CD14-positive monocyte (primary cell): ENCODE data around the gene GPC6. TPM values are rescaled to one million over a fixed set of nuclear protein-coding genes. Genes with fewer than 3 reads are reported as not detected.

Source experiments
- DNase-seq, 3 donors: peaks; one replicate each; pipeline ENCODE4 v3.0.0-alpha.2; 2011 to 2022
- H2AFZ ChIP-seq: 2 replicates; pipeline ENCODE4 v1.6.0; 2012; ENCODE audit warnings: mild to moderate bottlenecking, low read depth, low read length, inconsistent platforms; ENCODE audit not compliant: insufficient read depth, poor library complexity, severe bottlenecking
- H3K27ac ChIP-seq, 2 donors: 1 replicate in 1 of 2; 2 replicates in 1 of 2; pipeline ENCODE4 v1.5.1; 2012 to 2013; ENCODE audit warnings: low read length in 2 of 2, control low read depth in 1 of 2, inconsistent platforms in 1 of 2, low read depth in 1 of 2, mild to moderate bottlenecking in 1 of 2
- H3K27me3 ChIP-seq, 2 donors: one replicate each; pipeline versions ENCODE4 v1.6.0 to v1.6.1; 2011 to 2013; ENCODE audit warnings: low read length in 2 of 2; ENCODE audit not compliant: control insufficient read depth in 2 of 2, insufficient read depth in 2 of 2
- H3K36me3 ChIP-seq, 2 donors: replicated peaks in 1 of 2; 1 replicate in 1 of 2; 2 replicates in 1 of 2; pipeline versions ENCODE4 v1.5.1 to v1.6.1; 2012 to 2013; ENCODE audit warnings: low read length in 2 of 2, control low read depth in 1 of 2, inconsistent platforms in 1 of 2, mild to moderate bottlenecking in 1 of 2; ENCODE audit not compliant: insufficient read depth in 2 of 2, control insufficient read depth in 1 of 2
- H3K4me1 ChIP-seq, 2 donors: 1 replicate in 1 of 2; 2 replicates in 1 of 2; pipeline versions ENCODE4 v1.5.1 to v1.6.1; 2012 to 2013; ENCODE audit warnings: low read length in 2 of 2, control low read depth in 1 of 2, inconsistent platforms in 1 of 2, mild to moderate bottlenecking in 1 of 2, moderate library complexity in 1 of 2; ENCODE audit not compliant: insufficient read depth in 2 of 2, control insufficient read depth in 1 of 2
- H3K4me2 ChIP-seq: replicated peaks from 2 replicates; pipeline ENCODE3; 2012; ENCODE audit warnings: low read length, moderate library complexity, mild to moderate bottlenecking; ENCODE audit not compliant: poor library complexity, severe bottlenecking; ENCODE audit errors: extremely low read depth
- H3K4me3 ChIP-seq, 3 experiments: fragments of 200-600 bp in 1 of 3; sonication (generic) in 1 of 3; replicated peaks in 1 of 3; 1 replicate in 2 of 3; 2 replicates in 1 of 3; pipeline ENCODE4 v1.5.1; 2011 to 2013; ENCODE audit warnings: low read length in 3 of 3, mild to moderate bottlenecking in 3 of 3, control low read depth in 2 of 3, low read depth in 2 of 3, inconsistent platforms in 1 of 3, moderate library complexity in 1 of 3
- H3K79me2 ChIP-seq: 2 replicates; pipeline ENCODE4 v1.6.0; 2012; ENCODE audit warnings: mild to moderate bottlenecking, control low read depth, inconsistent platforms, low read length, moderate library complexity; ENCODE audit not compliant: insufficient read depth
- H3K9ac ChIP-seq: 2 replicates; pipeline ENCODE4 v1.6.0; 2017; ENCODE audit warnings: low read length, mild to moderate bottlenecking; ENCODE audit not compliant: insufficient read depth, poor library complexity, severe bottlenecking
- H3K9me3 ChIP-seq, 2 donors: replicated peaks in 1 of 2; 1 replicate in 1 of 2; 2 replicates in 1 of 2; pipeline versions ENCODE4 v1.5.1 to v1.6.1; 2012 to 2013; ENCODE audit warnings: low read length in 2 of 2, control low read depth in 1 of 2; ENCODE audit not compliant: control insufficient read depth in 1 of 2, insufficient read depth in 1 of 2
- H4K20me1 ChIP-seq: 2 replicates; pipeline ENCODE4 v1.6.0; 2012; ENCODE audit warnings: mild to moderate bottlenecking, low read length, control low read depth, moderate library complexity; ENCODE audit not compliant: insufficient read depth
- H3K27ac Mint-ChIP-seq, 7 donors: one replicate each; pipeline ENCODE4 v1.8.0; 2020; ENCODE audit warnings: mild to moderate bottlenecking in 7 of 7, mixed read lengths in 7 of 7, moderate library complexity in 6 of 7, inconsistent platforms in 2 of 7
- H3K27me3 Mint-ChIP-seq, 3 donors: one replicate each; pipeline ENCODE4 v1.8.0; 2021 to 2022; ENCODE audit warnings: low read depth in 3 of 3, mild to moderate bottlenecking in 3 of 3, mixed read lengths in 3 of 3, moderate library complexity in 3 of 3, inconsistent platforms in 1 of 3
- H3K36me3 Mint-ChIP-seq, 2 donors: one replicate each; pipeline ENCODE4 v1.8.0; 2020; ENCODE audit warnings: mixed read lengths in 2 of 2, inconsistent platforms in 1 of 2, mild to moderate bottlenecking in 1 of 2
- H3K4me1 Mint-ChIP-seq: one replicate; pipeline ENCODE4 v1.8.0; 2020; ENCODE audit warnings: mild to moderate bottlenecking, mixed read lengths
- H3K4me3 Mint-ChIP-seq, 2 donors: one replicate each; pipeline ENCODE4 v1.8.0; 2020; ENCODE audit warnings: mild to moderate bottlenecking in 2 of 2, mixed read lengths in 2 of 2, moderate library complexity in 1 of 2
- H3K9me3 Mint-ChIP-seq, 7 donors: one replicate each; pipeline ENCODE4 v1.8.0; 2020 to 2022; ENCODE audit warnings: mixed read lengths in 7 of 7, mild to moderate bottlenecking in 6 of 7, moderate library complexity in 6 of 7, inconsistent platforms in 2 of 7
- CTCF ChIP-seq: fragments of 200-600 bp; IDR thresholded peaks from one replicate; pipeline ENCODE4 v1.8.0; 2022; ENCODE audit warnings: antibody characterized with exemption, mild to moderate bottlenecking
- WGBS: methylation state at CpG from one replicate; pipeline ENCODE4 v1.1.5; 2013; ENCODE audit warnings: missing lambda C conversion rate; ENCODE audit not compliant: insufficient coverage; 5-methylcytosine and 5-hydroxymethylcytosine counted together
- intact Hi-C, 2 donors: fragments of 100-400 bp; cut with micrococcal nuclease; formaldehyde crosslinking; loops; one replicate each; pipeline versions ENCODE4 v1.15.0 to v1.15.1; 2023
- polyA plus RNA-seq, 3 donors: library from polyadenylated mRNA; depleted of rRNA in 1 of 3; unstranded in 2 of 3; stranded (reverse) in 1 of 3; fragments of 300-500 nt in 2 of 3; fragments of >200 nt in 1 of 3; fragmentation: Illumina TruSeq in 2 of 3; gene quantifications; 1 replicate in 2 of 3; 2 replicates in 1 of 3; pipeline ENCODE4 v1.2.3, GENCODE V29; 2012 to 2021

Gene GPC6
- polyA plus RNA-seq, 3 donors = not detected

- Histone ChIP-seq H3K27ac (no peak overlapping the region), H3K4me3 (no peak overlapping the region), H4K20me1 (no peaks in the 10 kb centered on the region), H2AFZ (no peak overlapping the region), H3K4me1 (no peaks in the 10 kb centered on the region), H3K79me2 (no peaks in the 10 kb centered on the region), H3K27me3 (no peaks in the 10 kb centered on the region), H3K4me2 (no peak overlapping the region), H3K9me3 (peaks cover 3 to 7% of the 10 kb centered on the region in 2 donors), H3K9ac (no peak overlapping the region), H3K36me3 (no peaks in the 10 kb centered on the region)
- Mint-ChIP-seq H3K9me3 (peaks cover 0 to 19% (median 3%) of the 10 kb centered on the region in 7 donors), H3K4me1 (no peaks in the 10 kb centered on the region), H3K27me3 (no peaks in the 10 kb centered on the region), H3K27ac (no peak overlapping the region), H3K36me3 (no peaks in the 10 kb centered on the region), H3K4me3 (no peak overlapping the region)
- no peak for DNase-seq
- WGBS = 83% methylated on average over 2 of the region's 3 CpGs
- no peak for TF ChIP-seq CTCF
- intact Hi-C loops = no loop called here
These were observed 504.2 kb downstream of the GPC6 start for GRCh38 chr13:93730780-93731179.

GRCh38 chr13:93732186-93732585, 505.6 kb downstream of the GPC6 start:
- Histone ChIP-seq H4K20me1 (no peaks in the 10 kb centered on the region), H3K27me3 (no peaks in the 10 kb centered on the region), H3K9ac (no peak overlapping the region), H2AFZ (no peak overlapping the region), H3K36me3 (no peaks in the 10 kb centered on the region), H3K27ac (no peak overlapping the region), H3K79me2 (no peaks in the 10 kb centered on the region), H3K9me3 (peaks cover 3 to 7% of the 10 kb centered on the region in 2 donors), H3K4me2 (no peak overlapping the region), H3K4me3 (no peak overlapping the region), H3K4me1 (no peaks in the 10 kb centered on the region)
- intact Hi-C loops = no loop called here
- Mint-ChIP-seq H3K27ac (no peak overlapping the region), H3K36me3 (no peaks in the 10 kb centered on the region), H3K9me3 (peaks cover 0 to 19% (median 3%) of the 10 kb centered on the region in 7 donors), H3K4me3 (no peak overlapping the region), H3K27me3 (no peaks in the 10 kb centered on the region), H3K4me1 (no peaks in the 10 kb centered on the region)
- DNase-seq = no peak
- no peak for TF ChIP-seq CTCF
- WGBS = 100% methylated on average over 1 of the region's 2 CpGs
